A673 (cell line): ENCODE measurements around the gene DNAH14. TPM values are rescaled to one million over a fixed set of nuclear protein-coding genes. Genes with fewer than 3 reads are reported as not detected.

Experiments
- BruUV-seq: library from RNA; stranded (reverse); fragments of 400-500 nt; replicated peaks from 2 replicates; lab custom pipeline; 2021; lab: Mats Ljungman, UMichigan
- CTCF ChIA-PET: fragments of 300-600 bp; sonication (Branson Sonifier 250); formaldehyde crosslinking; loops from one replicate; lab custom pipeline; 2022; ENCODE audit warnings: antibody characterized with exemption; lab: Charles Lee
- POLR2A ChIA-PET: fragments of 300-600 bp; sonication (Branson Sonifier 250); formaldehyde crosslinking; loops from one replicate; lab custom pipeline; 2022; ENCODE audit warnings: antibody characterized with exemption; ENCODE audit not compliant: low non-redundant PET; lab: Charles Lee
- DNase-seq: peaks from one replicate; pipeline ENCODE4 v3.0.0-alpha.2; 2015; ENCODE audit warnings: low spot score
- H3K27ac ChIP-seq: fragments of 200-600 bp; sonication (generic); 2 replicates; pipeline ENCODE4 v1.5.1; 2016; ENCODE audit warnings: mixed run types, low read depth, mild to moderate bottlenecking, mixed read lengths, antibody characterized with exemption, low read length; ENCODE audit not compliant: poor library complexity, severe bottlenecking
- H3K27me3 ChIP-seq: fragments of 200-600 bp; sonication (generic); replicated peaks from 2 replicates; pipeline ENCODE4 v1.6.1; 2017; ENCODE audit warnings: mixed run types, low read depth, mild to moderate bottlenecking, mixed read lengths, antibody characterized with exemption, low read length; ENCODE audit not compliant: insufficient read depth, poor library complexity
- H3K36me3 ChIP-seq: fragments of 200-600 bp; sonication (generic); 2 replicates; pipeline ENCODE4 v1.6.1; 2016; ENCODE audit warnings: mixed run types, mild to moderate bottlenecking, mixed read lengths, antibody characterized with exemption, low read length; ENCODE audit not compliant: insufficient read depth, poor library complexity, severe bottlenecking
- H3K4me1 ChIP-seq: fragments of 200-600 bp; sonication (generic); 2 replicates; pipeline ENCODE4 v1.6.1; 2017; ENCODE audit warnings: mixed run types, mild to moderate bottlenecking, mixed read lengths, antibody characterized with exemption, low read length; ENCODE audit not compliant: insufficient read depth, poor library complexity, severe bottlenecking
- H3K4me3 ChIP-seq: fragments of 200-600 bp; sonication (generic); 2 replicates; pipeline ENCODE4 v1.5.1; 2016; ENCODE audit warnings: low read depth, mixed run types, mild to moderate bottlenecking, mixed read lengths, low read length; ENCODE audit not compliant: poor library complexity, severe bottlenecking
- H3K9me3 ChIP-seq: fragments of 200-600 bp; sonication (generic); 2 replicates; pipeline ENCODE4 v1.6.1; 2016; ENCODE audit warnings: mixed run types, low read depth, mild to moderate bottlenecking, mixed read lengths, antibody characterized with exemption, low read length; ENCODE audit not compliant: poor library complexity, severe bottlenecking
- EZH2 ChIP-seq: fragments of 200-600 bp; sonication (generic); IDR thresholded peaks from 2 replicates; pipeline ENCODE4 v1.6.1; 2017; ENCODE audit warnings: borderline replicate concordance, low read depth, mild to moderate bottlenecking, mixed read lengths, antibody characterized with exemption, low read length; ENCODE audit not compliant: poor library complexity, severe bottlenecking
- intact Hi-C: fragments of 100-400 bp; cut with micrococcal nuclease; formaldehyde crosslinking; loops from one replicate; pipeline ENCODE4 v1.10.0; 2022; ENCODE audit not compliant: unreplicated experiment
- total RNA-seq: library from RNA; stranded (reverse); gene quantifications from 2 replicates; pipeline ENCODE4 v1.2.3, GENCODE V29; 2021
- TF ChIP-seq, protein P1 (sequence below): fragments of 300-800, 200-600 bp; sonication (generic); conservative IDR thresholded peaks from 2 replicates; pipeline ENCODE4 v1.5.1; 2017; ENCODE audit warnings: low read depth, mild to moderate bottlenecking, antibody characterized with exemption, low read length, moderate library complexity, mixed read lengths

Gene DNAH14
- total RNA-seq, 1 experiment from 2014 or later, result 9.9 TPM

DNA sequence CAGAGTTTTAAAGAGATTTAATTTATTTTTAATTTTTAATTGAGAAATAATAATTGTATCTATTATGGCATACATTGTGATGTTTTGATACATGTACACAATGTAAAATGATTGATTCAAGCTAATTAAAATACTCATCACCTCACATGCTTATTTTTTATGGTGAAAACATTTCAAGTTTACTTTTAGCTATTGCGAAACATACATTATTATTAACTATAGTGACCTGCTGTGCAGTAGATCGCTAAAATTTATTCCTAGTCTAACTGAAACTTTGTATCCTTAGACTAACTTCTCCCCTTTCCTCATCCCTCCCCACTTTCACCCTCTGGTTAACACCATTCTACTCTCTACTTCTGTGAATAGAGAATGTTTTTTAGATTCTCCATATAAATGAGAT is 191.6 kb downstream of the DNAH14 start:
- H3K9me3 ChIP-seq, result no peaks in the 10 kb centered on the region
- H3K36me3 ChIP-seq, result no peaks in the 10 kb centered on the region
- BruUV-seq, result no TSS peak
- H3K4me1 ChIP-seq, result no peaks in the 10 kb centered on the region
- no peaks in the 10 kb centered on the region for H3K27me3 ChIP-seq
- no peak overlapping the region for H3K27ac ChIP-seq
- H3K4me3 ChIP-seq, result no peak overlapping the region
- intact Hi-C loops, result no loop called here
- no peak for DNase-seq
- ChIA-PET POLR2A (no interaction called here), CTCF (no interaction called here)
- TF ChIP-seq EZH2, result no peak
- TF ChIP-seq, protein P1, sequence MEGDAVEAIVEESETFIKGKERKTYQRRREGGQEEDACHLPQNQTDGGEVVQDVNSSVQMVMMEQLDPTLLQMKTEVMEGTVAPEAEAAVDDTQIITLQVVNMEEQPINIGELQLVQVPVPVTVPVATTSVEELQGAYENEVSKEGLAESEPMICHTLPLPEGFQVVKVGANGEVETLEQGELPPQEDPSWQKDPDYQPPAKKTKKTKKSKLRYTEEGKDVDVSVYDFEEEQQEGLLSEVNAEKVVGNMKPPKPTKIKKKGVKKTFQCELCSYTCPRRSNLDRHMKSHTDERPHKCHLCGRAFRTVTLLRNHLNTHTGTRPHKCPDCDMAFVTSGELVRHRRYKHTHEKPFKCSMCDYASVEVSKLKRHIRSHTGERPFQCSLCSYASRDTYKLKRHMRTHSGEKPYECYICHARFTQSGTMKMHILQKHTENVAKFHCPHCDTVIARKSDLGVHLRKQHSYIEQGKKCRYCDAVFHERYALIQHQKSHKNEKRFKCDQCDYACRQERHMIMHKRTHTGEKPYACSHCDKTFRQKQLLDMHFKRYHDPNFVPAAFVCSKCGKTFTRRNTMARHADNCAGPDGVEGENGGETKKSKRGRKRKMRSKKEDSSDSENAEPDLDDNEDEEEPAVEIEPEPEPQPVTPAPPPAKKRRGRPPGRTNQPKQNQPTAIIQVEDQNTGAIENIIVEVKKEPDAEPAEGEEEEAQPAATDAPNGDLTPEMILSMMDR, result no peak

DNA sequence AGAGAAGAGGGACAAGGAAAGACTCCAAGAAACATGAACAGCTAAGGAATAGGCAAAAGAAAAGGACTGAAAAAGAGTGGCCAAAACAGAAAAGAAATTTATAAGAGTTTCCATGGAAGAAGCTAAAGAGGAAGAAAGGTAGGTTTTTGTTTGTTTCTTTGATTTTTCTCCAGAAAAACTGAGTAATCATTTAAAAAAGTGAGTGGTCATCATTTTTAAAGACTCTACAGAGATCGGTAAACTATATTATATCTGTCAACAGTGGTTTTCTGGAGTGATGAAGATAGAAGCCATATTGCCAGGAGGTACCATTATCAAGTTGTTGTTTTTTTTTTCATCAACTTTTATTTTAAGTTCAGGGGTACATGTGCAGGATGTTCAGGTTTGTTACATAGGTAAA is 202.4 kb downstream of the DNAH14 start:
- Histone ChIP-seq H3K9me3 (no peaks in the 10 kb centered on the region), H3K36me3 (no peaks in the 10 kb centered on the region), H3K27me3 (no peaks in the 10 kb centered on the region), H3K27ac (no peak overlapping the region), H3K4me3 (no peak overlapping the region), H3K4me1 (no peaks in the 10 kb centered on the region)
- TF ChIP-seq, protein P1, result no peak
- TF ChIP-seq EZH2, result no peak
- BruUV-seq, result no TSS peak
- ChIA-PET POLR2A (no interaction called here), CTCF (no interaction called here)
- no peak for DNase-seq
- intact Hi-C loops, result no loop called here

DNA sequence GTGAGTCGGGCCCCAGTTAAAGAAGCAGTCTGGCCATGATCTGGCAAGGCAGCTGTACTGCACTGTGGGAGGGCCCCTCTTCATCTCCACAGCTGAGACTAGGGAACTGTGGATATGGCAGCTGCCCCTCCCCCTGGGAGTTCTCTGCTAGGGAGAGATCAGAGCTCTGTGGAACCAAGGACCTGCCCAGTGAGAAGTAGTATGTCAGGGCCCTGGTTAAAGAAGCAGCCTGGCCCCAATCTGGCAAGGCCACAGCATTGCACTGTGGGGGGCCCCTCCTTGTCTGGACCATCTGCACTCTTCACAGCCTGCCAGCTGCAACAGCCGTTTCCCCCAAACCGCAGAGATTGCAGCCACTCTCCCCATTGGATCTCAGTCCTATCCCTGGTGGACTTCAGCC is 208.5 kb downstream of the DNAH14 start:
- no TSS peak for BruUV-seq
- no peak overlapping the region for H3K27ac ChIP-seq
- POLR2A ChIA-PET, result no interaction called here
- no peak overlapping the region for H3K4me3 ChIP-seq
- intact Hi-C loops, result no loop called here
- TF ChIP-seq, protein P1, result no peak
- TF ChIP-seq EZH2, result no peak
- no peaks in the 10 kb centered on the region for H3K9me3 ChIP-seq
- DNase-seq, result no peak
- H3K27me3 ChIP-seq, result no peaks in the 10 kb centered on the region
- CTCF ChIA-PET, result no interaction called here
- H3K4me1 ChIP-seq, result no peaks in the 10 kb centered on the region
- H3K36me3 ChIP-seq, result no peaks in the 10 kb centered on the region
